HG03460 (cell line): ENCODE data around the gene TGFBR3.

Experiments
- ATAC-seq: cut with Tn5 transposase; IDR thresholded peaks from one replicate; pipeline ENCODE4 v1.9.1; 2021; ENCODE audit not compliant: unreplicated experiment

Gene TGFBR3

DNA sequence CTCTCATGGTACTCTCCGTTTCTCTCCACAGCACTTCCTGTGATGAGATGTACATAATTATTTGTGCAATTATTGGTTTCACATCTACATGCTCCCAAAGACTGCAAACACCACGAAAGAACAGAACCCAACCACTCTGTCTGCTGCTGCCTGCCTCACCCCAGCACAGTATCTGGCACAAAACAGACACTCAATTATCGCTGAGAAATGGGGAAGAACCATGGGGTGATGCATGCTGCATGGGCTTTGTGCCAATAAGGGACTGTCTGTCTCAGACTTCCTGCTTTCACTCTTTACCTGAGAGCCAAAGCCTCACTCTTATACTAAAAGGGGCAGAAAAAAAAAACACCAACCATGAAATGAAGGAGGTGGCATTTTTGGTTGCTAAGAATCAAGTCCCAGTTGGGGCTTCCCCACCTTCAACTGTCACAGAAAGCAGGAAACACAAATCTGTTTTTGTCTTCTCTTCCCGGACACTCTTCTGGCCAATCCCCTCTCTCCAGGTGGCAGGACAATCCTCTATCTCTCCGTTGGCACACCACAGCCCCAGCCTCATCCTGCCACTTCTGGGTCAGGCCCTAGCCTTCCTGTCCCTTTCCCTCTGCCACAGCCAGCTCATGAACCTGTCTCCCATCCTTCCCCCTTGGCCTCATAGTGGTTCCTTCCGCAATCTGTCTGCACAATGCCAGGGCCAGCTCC is 82.0 kb downstream of the TGFBR3 start:
- ATAC-seq = peak; percentile 83

DNA sequence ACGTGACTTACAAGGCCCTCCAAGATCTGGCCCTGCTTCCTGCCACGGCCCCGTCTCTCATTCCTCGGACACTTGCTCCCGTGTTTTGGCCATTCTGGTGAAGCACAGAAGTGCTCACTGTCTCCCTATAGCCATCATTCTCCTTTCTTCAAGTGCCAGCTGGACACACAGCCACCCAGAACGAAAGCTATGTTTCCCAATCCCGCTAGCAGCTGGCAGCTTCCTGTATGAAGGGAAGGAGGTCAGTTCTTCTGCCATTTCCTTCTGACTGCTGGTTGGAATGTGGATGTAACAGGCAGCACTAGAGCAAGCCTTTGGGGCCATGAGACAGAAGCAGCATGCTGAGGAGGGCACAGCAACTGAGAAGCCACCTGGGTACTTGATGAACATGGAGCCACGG is 82.8 kb downstream of the TGFBR3 start:
- no peak for ATAC-seq

DNA sequence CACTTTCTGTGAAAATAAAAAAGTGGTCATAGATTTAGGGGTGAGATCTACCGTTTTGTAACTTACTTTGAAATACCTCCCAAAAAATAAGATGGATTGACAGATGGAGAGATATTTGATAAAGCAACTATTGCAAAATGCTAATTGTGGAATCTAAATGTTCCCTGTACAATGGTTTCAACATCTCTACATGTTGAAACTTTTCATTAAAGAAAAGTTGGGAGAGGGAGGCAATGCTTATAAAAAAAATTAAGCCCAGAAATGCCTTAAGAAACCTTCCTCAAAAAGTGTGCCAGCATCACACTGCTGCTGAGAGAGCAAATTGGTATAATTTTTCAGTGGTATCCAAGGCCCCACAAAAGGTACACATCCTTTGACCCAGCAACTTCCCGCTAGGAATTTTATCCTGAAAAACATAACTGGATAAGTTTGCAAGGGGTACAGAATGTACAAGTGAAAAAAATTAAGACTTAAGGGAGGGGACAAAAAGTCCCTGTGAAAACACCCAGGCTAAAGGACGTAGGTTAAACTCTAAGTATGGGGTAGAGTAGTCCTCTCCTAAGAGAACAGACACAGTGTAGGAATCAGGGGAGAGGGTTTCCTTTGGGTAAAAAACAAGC is 84.3 kb downstream of the TGFBR3 start:
- no peak for ATAC-seq

DNA sequence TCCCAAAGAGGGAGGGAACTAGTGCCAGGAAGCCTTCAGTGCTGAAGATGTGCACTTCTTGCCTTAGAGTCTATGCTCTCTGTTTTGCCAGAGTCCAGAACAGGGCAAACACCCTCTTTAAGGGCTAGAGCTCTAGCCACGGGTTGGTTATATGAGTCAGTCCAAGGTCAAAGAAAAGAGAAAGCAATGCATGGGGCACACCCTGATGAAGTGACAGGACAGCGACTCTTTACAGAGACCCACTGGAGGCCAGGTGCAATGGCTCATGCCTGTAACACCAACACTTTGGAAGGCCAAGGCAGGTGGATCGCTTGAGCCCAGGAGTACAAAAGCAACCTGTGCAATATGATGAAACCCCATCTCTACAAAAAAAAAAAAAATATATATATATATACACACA is 86.1 kb downstream of the TGFBR3 start:
- no peak for ATAC-seq

- ATAC-seq = no peak
Observed at GRCh38 chr1:91799159-91799558, 86.8 kb downstream of the TGFBR3 start.

DNA sequence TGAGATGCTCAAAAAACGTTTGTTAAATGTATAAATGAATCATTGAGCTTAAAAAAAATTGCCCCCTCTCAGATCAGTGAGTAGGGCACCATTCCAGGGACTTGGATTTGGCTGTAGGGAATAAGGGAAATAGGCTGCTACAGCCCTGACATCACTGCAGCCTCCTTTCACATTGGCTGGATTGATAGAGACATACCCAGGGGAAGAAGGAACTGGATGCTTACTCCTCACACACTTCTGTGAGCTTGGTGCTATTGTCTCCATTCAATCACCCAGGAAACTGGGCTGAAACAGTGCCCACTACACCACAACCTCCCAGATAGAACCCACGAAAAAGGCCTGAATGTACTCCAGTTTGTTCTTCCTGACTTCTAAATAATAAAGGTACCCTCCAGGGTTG is 87.2 kb downstream of the TGFBR3 start:
- ATAC-seq = no peak

DNA sequence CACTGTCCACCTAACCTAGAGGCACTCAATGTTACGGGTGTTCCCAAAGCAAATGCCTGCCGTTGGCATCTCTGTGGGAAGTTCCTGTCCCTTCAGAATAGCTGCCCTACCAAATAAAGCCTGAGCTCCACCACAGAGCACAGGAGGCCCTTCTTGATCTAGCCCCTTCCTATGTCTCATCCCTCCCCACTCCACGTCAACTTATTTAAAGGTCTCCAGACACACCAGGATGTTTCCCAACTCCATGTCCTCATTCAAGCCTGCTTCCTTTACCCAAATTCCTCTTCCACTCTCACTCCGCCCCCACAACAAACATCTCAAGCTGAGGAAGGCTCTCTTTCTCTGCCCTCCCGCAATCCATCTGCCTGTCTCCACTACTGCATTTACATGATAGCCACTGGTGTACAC is 87.7 kb downstream of the TGFBR3 start:
- ATAC-seq = no peak

GRCh38 chr1:91797164-91797563 is 88.8 kb downstream of the TGFBR3 start:
- no peak for ATAC-seq

DNA sequence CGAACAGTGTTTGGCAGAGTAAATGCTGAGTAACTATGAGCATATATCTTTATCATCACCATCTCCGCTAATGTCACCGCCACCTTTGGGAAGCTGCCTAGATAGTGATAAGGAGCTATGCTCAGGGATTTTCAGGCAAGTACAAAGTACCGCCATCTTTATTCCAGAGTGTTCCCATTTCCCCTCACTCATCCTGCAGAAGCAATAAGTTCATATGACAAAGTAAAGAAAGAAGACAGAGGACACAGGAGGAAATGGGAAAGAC is 89.6 kb downstream of the TGFBR3 start:
- no peak for ATAC-seq

GRCh38 chr1:91795591-91796389 is 90.2 kb downstream of the TGFBR3 start:
- no peak for ATAC-seq

DNA sequence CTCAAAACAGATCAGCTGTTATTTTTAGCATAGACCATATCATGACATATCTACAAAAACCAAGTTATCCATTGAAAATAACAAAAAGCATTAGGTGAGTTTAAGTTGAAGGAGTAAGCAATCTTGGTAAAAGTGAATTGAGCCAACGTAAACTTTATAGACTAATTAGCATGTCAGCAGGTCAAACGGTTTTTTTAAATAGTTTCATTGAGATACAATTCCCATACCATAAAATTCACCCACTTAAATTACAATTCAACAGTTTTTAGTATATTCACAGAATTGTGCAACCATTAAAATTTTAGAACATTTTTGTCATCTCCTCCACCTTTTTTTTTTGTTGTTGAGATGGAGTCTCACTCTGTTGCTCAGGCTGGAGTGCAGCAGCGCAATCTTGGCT is 92.1 kb downstream of the TGFBR3 start:
- no peak for ATAC-seq

DNA sequence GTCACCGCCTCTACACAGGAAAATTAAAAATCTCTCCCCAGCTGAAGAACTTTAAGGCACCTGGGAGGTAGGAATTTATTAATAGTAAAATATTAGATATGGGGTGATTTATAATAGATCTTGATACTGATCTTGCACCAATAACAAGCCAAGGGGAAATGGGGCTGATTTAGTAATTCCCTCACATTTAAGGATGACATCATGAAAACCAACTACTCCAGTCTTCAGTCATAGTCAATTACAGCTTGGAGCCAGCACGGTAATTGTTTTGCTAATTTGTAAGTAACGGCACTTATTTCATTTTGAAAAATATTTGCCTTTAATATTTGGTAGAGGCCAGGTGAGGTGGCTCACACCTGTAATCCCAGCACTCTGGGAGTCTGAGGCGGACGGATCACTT is 92.8 kb downstream of the TGFBR3 start:
- ATAC-seq = no peak

DNA sequence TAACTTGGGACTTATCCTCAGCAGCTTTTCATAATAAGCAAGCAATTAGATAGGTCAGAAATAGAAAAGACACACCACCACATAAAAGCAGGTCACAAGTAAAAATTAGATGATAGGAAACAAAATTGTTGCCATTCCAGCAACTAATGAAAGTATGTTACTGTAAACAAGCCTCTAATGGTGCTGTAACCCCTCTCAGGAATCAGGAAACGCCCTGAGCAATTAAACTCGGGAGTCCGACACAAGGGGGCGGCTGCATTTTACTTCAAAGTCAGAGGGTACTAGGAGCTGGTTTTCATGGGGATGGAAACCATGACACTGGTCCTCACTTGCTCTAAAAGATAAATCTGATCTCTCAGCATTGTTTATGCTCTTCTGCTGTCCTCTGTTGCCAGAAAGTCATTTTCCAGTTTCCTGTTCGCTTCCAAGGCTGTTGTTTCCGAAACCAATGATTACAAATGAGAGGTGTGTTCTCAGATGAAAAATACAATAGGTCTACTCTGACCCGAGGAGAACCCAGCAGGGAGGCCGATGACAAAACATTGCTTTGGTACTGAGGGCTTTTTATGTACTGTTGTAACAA is 93.4 kb downstream of the TGFBR3 start:
- ATAC-seq = no peak

DNA sequence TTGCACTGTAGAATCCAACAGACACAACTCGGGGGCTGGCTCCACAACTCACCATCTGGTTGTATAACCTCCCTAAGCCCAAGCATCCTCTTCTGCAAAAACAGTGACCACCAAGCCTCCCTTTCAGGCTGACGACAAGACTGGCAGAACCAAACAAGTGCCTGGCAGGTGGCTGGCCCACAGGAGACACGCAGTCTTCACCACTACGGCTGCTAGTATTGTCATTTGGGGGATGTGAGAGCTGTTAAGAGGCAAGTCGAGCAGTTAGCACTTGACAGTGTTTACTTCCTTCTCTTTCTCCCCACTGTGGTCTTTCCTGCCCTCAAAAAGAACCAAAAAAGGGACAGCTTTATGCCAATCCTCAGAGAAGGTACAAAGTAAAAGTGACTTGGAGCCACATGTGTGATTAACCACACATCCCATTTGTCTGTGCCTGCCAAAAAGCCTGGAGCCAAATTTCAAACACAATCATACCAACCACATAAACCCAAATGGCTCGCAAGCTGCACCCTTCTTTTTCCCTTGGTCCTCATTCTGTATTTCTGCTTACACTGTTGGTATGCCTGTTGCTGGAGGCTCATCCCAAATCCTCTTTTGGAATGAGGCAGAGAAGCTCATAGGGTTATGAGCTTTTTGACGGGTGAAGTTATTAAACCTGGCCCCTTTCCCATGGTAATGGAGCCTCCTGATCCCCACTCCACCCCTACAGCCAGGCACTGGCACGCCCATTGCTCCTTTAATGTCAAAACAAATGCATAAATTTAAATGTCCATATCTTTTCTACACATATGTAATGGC is 94.1 kb downstream of the TGFBR3 start:
- no peak for ATAC-seq

- no peak for ATAC-seq
Observed at GRCh38 chr1:91791103-91791502, 94.8 kb downstream of the TGFBR3 start.

DNA sequence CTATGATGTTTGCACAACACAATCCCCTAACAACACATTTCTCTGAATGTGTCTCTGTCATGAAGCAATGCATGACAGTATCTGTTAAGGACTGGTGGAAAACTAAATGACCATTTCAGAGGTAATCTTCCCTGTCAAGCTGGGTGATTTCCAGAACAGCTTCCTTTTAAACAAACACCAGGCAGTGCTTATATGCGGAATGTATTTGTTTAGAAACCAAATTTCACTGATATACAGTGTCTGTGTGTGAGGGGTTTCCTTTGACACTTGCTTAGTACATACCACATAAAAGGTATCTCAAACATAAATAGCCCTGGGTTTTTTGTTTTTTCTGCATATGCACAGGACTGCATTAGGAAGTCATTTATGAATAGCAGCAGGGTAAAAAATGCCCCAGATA is 95.6 kb downstream of the TGFBR3 start:
- no peak for ATAC-seq

DNA sequence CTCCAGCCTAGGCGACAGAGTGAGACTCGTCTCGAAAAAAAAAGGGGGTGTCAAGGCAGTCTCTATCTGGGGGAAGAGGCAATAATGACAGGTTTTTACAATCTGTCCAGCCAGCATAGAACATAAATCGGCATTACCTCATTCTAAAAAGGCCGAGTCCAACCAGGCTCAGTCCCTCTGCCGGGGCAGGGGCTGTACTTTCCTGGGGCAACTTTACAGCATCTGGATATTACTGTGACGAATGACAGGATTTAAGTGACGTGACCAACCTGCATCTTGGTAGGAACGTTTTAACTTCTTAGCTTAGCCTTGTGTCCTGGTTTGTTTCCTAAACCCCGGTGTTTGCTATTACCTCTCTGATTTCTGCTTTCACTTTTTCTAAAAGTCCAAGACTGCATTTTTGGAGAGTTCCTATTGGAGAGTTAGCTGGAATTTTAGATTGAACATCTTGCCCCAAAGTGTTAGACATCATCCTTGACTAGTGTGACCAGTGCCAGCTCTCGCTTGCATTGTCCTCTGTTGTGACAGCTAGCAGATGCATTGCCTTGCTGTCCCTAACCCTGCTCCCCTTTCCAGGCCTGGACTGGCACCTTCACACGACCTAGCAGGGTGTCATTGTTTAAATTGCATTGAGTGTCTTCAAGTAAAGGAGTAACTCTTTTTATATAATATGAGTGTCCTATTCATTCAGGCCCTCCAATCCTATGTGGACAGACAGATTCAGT is 96.5 kb downstream of the TGFBR3 start:
- no peak for ATAC-seq

- ATAC-seq = no peak
Observed at GRCh38 chr1:91787919-91788318, 98.0 kb downstream of the TGFBR3 start.

GRCh38 chr1:91784616-91785015 is 101.3 kb downstream of the TGFBR3 start:
- no peak for ATAC-seq

DNA sequence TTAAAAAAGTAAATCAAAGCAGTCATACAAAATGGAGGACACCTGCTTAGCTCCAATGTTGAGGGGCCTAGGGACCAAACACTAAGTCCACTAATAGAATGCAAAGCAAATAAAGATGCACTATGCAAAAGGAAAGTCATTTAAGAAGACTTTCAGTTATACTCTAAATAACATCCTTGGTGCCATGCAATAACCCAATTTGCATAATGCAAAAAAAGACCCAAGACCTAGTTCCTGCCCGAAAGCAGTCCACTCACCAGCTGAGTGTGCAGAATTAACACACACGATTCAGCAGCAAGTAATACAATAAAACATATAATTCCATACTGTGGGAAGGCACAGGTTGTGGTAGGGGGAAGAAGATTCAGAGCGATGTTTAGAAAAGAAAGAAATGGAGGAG is 101.8 kb downstream of the TGFBR3 start:
- ATAC-seq = no peak
